ENCODE data around the gene ZCRB1.
"Not testable (repeated sequence)": the region's sequence is repeated elsewhere in the genome, so short reads cannot be mapped to it uniquely, and the experiment has no call there.

The ZCRB1 gene, protein sequence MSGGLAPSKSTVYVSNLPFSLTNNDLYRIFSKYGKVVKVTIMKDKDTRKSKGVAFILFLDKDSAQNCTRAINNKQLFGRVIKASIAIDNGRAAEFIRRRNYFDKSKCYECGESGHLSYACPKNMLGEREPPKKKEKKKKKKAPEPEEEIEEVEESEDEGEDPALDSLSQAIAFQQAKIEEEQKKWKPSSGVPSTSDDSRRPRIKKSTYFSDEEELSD

DNA sequence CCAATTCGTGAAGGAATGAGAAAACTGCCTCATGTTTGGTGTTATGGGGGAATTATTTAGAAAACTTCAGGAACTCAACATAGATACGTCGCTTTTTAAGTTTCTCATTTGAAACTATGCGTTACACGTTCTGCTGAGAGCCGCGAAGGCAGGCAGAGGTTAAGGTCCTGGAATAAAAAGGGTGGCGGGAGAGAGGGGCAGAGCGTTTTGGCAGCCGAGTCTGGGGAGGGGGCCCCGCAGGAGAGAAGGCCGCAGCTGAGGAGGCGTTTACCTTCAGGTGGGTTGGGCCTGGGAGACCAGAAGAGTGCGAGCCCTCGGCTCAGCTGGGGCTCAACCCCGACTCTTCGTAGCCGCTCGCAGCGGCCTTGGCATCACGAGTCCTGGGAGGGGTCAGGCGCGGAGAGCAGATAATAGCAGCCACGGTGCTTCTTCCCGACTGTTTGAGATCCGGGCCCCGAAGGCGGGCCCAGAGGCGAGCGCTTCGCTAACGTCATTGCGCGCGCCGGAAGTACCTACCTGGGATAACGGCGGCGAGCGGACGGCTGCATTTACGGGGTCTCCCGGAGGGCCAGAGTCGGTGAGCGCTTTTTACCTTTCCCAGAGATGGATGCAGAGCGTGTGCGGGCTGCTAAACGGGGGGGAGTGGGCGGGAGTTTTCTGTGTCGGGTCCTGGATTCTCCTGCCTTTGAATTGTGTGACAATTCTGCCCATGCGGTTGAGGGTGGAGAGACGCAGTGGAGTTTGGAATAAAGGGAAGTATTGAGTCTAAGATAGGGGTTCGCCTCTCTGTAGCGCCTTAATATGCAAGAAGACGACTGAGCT lies at the start of gene ZCRB1, which contains the start of gene PPHLN1:
Gene ZCRB1 (minus strand): TSS at position 442 of the 822 bp plus-strand sequence. CDS start 1,992 bp downstream, outside the sequence.
Gene PPHLN1 (plus strand): TSS at position 515 of the 822 bp plus-strand sequence. CDS start 9,736 bp downstream, outside the sequence.
- peak; percentile 59 to 73 for DNase-seq (ENCODE audit: extremely low read depth in 1 of 2, low read depth in 1 of 2)

DNA sequence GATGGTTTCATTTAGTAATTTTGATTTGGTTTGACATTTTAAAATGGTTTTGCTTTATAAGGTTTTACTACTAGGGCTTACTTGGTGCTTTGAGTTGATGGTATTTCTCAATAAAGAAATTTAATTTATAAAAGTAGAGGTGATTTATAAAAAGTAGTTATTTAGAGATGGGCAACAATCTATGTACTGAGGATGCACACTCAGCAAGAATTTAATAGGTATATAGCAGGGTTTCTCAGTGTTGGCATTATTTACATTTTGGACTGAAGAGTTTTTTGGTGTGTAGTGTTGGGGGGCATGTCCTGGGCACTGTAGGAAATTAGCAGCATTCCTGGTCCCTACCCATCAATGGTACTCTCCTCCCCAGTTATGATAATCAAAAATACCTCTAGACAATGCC lies 47.8 kb upstream of the ZCRB1 start:
- DNase-seq (ENCODE audit: extremely low read depth in 1 of 2, low read depth in 1 of 2) = no peak

DNA sequence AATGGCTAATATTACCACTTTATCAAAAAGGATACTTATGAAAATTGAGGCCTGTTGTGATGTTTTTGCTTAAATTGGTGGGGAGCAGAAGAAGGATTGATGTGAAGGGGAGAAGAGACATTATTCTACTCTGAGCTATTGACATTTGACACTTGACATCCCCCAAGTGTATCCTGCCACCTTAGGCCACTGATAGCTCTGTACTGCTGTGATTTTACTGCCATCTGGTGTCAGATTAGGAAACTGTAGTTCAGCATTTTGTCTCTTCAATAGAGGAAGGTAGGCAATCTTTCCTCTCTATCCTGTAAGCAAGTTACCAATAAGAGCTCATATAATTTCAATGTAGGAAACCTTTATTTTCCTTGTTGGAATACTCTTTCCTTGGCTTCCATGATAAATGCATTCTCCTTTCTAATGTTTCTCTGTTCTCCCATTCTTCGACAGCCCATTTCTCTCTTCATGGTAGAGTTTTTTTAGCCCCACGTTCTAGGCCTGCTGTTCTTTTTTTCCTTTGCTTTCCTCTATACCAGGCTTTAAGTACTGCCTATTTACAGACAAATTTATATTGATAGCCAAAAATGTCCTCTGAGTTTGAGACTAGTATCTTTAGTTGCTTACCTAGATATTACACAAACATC lies 46.4 kb upstream of the ZCRB1 start:
- no peak for DNase-seq (ENCODE audit: extremely low read depth in 1 of 2, low read depth in 1 of 2)

DNA sequence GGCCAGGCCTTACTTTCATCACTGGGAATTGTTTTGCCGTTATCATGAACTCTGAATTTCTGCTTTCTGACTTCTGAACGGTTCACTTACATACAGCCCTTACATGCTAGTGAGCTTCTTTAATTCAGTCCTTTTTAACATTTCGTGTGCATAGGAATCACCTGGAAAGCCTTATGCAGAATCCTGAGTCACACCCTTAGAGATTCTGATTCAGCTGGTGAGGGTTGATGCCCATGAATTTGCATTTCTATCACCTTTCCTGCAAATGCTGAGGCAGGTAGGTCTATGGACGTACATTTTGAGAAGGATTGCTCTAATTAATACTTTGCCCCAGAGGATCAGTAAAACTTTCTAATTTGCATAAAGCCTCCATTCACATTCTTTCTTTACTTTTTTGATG lies 44.1 kb upstream of the ZCRB1 start:
- DNase-seq (ENCODE audit: extremely low read depth in 1 of 2, low read depth in 1 of 2) = no peak

DNA sequence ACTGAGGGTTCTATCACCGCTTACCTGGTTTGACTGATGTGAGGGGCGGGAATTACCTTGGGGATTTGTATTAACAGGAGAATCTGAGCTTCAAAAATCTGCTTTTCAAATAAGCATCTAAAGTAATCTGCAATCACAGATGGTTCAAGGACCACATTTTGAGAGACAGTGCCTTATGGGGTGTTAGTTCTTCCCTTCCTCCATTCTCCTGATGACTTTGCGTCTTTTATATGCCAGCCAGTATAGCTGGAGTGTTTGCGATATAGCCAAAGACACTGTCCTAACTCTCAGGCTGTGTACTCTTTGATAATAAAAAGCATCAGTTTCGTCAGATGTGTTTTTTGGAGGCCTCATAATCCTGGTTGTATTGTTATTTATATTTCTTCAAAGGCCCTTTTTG lies 39.6 kb upstream of the ZCRB1 start:
- no peak for DNase-seq (ENCODE audit: extremely low read depth in 1 of 2, low read depth in 1 of 2)

DNA sequence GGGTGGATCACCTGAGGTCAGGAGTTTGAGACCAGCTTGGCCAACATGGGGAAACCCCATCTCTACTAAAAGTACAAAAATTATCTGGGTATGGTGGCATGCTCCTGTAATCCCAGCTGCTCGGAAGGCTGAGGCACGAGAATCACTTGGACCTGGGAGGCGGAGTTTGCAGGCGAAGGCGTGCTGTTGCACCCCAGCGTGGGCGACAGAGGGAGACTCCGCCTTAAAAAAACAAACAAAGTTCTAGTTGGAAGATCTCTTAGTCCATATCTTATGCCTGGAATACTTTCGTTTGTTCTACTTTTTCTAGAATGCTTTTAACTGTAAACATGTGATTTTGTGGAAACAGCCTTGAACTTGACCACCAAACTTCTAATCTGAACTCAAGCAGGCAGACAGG lies 38.8 kb upstream of the ZCRB1 start:
- DNase-seq (ENCODE audit: extremely low read depth in 1 of 2, low read depth in 1 of 2) = no peak

- no peak for DNase-seq (ENCODE audit: extremely low read depth in 1 of 2, low read depth in 1 of 2)
Measured at GRCh38 chr12:42362647-42363260, 36.9 kb upstream of the ZCRB1 start.

DNA sequence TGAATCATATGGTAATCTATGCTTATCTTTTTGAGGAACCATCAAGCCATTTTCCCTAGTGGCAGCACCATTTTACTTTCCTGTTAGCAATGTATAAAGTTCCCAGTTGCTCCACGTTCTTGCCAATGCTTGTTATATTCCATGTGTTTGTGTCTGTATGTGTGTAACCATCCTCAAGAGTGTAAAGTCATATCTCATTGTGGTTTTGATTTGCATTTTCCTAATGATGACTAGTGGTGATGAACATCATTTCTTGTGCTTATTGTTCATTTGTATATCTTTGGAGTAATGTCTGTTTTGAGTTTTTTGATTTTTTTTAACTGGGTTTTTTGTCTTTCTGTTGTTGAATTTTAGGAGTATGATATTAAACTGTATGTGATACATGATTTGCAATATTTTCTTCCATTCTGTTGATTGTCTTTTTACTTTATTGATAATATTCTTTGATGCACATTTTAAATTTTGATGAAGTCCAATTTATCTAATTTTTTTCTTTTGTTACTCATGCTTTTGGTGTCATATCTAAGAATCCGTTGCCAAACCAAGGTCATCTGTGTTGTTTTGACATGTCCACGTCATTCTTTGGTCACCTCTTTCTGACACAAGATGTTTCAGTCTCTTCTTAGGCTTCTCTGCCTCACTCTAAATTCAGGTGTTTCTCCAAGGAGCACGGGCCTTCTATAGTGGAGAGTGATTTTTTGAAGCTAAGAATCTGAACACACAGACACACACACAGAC lies 36.2 kb upstream of the ZCRB1 start:
- DNase-seq (ENCODE audit: extremely low read depth in 1 of 2, low read depth in 1 of 2) = no peak

DNA sequence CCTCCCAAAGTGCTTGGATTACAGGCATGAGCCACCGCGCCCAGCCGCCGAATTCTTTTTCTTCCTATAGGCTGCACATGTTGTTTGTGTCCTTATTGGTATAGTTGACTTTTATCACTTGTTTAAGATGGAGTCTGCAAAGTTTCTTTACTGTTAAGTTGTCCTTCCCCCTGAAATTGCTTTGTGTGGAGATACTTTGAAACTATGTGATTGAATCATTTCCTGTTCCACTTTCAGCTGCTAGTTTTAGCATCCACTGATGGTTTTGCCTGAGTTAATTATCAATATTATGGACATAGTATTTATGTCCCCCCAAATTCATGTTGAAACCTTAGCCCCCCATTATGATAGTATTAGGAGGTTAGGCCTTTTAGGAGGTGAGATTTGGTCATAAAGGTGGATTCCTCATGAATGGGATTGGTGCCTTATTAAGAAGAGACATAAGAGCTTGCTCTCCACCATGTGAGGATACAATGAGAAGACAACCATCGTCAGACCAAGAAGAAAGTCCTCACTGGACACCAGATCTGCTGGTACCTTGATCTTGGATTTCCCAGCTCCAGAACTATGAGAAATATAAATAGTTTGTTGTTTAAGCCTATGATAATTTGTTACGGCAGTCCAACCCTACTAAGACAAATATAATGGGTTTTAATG lies 35.0 kb upstream of the ZCRB1 start:
- no peak for DNase-seq (ENCODE audit: extremely low read depth in 1 of 2, low read depth in 1 of 2)

- no peak for DNase-seq (ENCODE audit: extremely low read depth in 1 of 2, low read depth in 1 of 2)
Measured at GRCh38 chr12:42356344-42356743, 30.4 kb upstream of the ZCRB1 start.

DNA sequence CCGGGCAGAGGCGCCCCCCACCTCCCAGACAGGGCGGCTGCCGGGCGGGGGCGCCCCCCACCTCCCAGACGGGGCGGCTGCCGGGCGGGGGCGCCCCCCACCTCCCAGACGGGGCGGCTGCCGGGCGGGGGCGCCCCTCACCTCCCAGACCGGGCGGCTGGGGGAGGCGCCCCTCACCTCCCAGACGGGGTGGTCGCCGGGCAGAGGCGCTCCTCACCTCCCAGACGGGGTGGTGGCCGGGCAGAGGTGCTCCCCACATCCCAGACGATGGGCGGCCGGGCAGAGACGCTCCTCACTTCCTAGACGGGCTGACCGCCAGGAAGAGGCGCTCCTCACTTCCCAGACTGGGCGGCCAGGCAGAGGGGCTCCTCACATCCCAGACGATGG lies 24.1 kb upstream of the ZCRB1 start:
- not testable (repeated sequence) for DNase-seq (ENCODE audit: extremely low read depth in 1 of 2, low read depth in 1 of 2)

DNA sequence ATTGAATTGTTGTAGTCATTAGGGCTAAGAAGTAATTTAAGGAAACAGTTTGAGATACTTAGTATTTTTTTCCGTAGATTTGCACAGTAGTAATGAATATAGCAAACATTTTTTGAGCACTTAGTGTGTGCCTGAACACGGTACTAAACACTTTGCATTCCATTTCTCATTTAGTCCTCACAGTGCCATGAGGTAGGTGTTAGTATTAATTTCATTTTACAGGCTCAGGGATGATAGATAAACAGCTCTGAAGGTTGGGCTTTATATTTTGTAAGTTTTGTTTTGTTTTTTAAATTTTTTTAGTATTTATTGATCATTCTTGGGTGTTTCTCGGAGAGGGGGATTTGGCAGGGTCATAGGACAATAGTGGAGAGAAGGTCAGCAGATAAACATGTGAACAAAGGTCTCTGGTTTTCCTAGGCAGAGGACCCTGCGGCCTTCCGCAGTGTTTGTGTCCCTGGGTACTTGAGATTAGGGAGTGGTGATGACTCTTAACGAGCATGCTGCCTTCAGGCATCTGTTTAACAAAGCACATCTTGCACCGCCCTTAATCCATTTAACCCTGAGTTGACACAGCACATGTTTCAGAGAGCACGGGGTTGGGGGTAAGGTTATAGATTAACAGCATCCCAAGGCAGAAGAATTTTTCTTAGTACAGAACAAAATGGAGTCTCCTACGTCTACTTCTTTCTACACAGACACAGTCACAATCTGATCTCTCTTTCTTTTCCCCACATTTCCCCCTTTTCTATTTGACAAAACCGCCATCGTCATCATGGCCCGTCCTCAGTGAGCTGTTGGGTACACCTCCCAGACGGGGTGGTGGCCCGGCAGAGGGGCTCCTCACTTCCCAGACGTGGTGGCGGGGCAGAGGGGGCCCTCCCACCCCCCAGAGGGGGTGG lies 23.5 kb upstream of the ZCRB1 start:
- not testable (repeated sequence) for DNase-seq (ENCODE audit: extremely low read depth in 1 of 2, low read depth in 1 of 2)

DNA sequence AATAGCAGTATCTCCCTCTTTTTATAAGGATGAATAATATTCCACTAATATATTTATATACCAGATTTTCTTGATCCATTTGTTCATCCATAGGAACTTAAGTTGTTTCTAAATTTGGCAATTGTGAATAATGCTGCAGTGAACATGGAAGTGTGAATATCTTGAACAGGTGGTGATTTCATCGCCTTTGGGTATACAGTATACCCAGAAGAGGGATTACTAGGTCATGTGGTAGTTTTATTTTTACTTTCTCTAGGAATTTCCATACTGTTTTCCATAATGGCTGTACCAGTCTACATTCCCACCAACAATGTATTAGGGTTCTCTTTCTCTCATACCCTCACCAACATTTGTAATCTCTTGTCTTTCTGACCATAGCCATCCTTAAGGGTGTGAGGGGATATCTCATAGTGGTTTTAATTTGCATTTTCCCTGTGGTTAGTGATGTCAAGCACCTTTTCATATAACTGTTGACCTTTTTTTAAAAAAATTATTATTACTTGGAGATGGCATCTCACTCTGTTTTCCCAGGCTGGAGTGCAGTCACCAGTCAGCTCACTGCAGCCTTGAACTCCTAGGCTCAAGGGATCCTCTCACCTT lies 20.6 kb upstream of the ZCRB1 start:
- no peak for DNase-seq (ENCODE audit: extremely low read depth in 1 of 2, low read depth in 1 of 2)

GRCh38 chr12:42343721-42344120 lies 17.8 kb upstream of the ZCRB1 start:
- DNase-seq (ENCODE audit: extremely low read depth in 1 of 2, low read depth in 1 of 2) = no peak

GRCh38 chr12:42342028-42342427 lies 16.1 kb upstream of the ZCRB1 start:
- no peak for DNase-seq (ENCODE audit: extremely low read depth in 1 of 2, low read depth in 1 of 2)

GRCh38 chr12:42338280-42338679 lies 12.4 kb upstream of the ZCRB1 start:
- DNase-seq (ENCODE audit: extremely low read depth in 1 of 2, low read depth in 1 of 2) = no peak

DNA sequence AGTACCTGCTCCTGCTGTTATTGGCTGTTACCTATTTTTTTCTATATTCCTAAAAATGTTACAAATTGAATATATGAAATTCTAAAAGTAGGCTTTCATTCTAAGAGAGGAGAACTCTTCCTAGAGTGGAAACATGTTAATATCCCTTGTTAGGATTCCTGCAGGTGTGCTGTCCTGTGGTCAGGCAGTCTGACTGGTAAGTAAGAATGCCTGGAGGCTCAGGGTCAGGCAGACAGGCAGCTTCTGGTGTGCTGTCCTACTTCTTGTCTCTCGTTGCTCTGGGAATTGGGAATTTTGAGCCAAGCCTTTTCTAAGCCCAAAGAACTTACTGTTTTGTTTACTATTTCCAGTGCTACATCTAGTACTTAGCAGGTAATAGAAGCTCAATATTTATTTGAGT lies 10.4 kb upstream of the ZCRB1 start:
- DNase-seq (ENCODE audit: extremely low read depth in 1 of 2, low read depth in 1 of 2) = no peak
